Ovary (tissue), 9 donors: ENCODE data around the gene ENTPD7. TPM values are rescaled to one million over a fixed set of nuclear protein-coding genes. Genes with fewer than 3 reads are reported as not detected.

Experiments used
- DNase-seq, 5 donors: peaks; one replicate each; pipeline ENCODE4 v3.0.0-alpha.2; 2019 to 2020
- H3K27ac ChIP-seq, 2 donors: fragments of 200-600 bp; one replicate each; pipeline versions ENCODE4 v1.5.1 to v1.8.0; 2019 to 2022
- H3K27me3 ChIP-seq: fragments of 200-600 bp; one replicate; pipeline ENCODE4 v1.8.0; 2022
- H3K36me3 ChIP-seq: fragments of 200-600 bp; sonication (generic); one replicate; pipeline ENCODE4 v1.5.1; 2019
- H3K4me1 ChIP-seq: one replicate; pipeline ENCODE4 v1.8.1; 2013; ENCODE audit warnings: mild to moderate bottlenecking, moderate library complexity; ENCODE audit not compliant: insufficient read depth
- H3K4me3 ChIP-seq: fragments of 200-600 bp; sonication (generic); one replicate; pipeline ENCODE4 v1.5.1; 2017
- H3K9me3 ChIP-seq, 2 donors: fragments of 200-600 bp in 1 of 2; sonication (generic) in 1 of 2; one replicate each; pipeline versions ENCODE4 v1.5.1 to v1.8.1; 2013 to 2019; ENCODE audit warnings: mild to moderate bottlenecking in 1 of 2, moderate library complexity in 1 of 2
- EP300 ChIP-seq: sonication (generic); formaldehyde crosslinking; IDR thresholded peaks from one replicate; pipeline ENCODE4 v1.6.1; 2017; ENCODE audit warnings: antibody characterized with exemption
- POLR2A ChIP-seq: fragments of 450-650 bp; IDR thresholded peaks from one replicate; pipeline ENCODE4 v1.6.1; 2017; ENCODE audit warnings: antibody characterized with exemption, mild to moderate bottlenecking, moderate library complexity
- WGBS, 3 donors: extraction: QIAGEN DNeasy Blood & Tissue Kit in 1 of 3; methylation state at CpG; one replicate each; pipeline versions ENCODE4 v1.1.5 to v1.1.7; 2013 to 2017; 5-methylcytosine and 5-hydroxymethylcytosine counted together
- intact Hi-C, 4 donors: fragments of 100-400 bp; cut with DNase I; formaldehyde crosslinking; loops; one replicate each; pipeline versions ENCODE4 v1.11.0 to v1.15.1; 2022 to 2023
- polyA plus RNA-seq, 2 donors: library from polyadenylated mRNA; stranded (reverse); fragments of 200-250 nt in 1 of 2; fragments of 350-450 nt in 1 of 2; fragmentation: Illumina TruSeq in 1 of 2; extraction: RNeasy Lipid Tissue Mini Kit (QIAGEN cat#74804) in 1 of 2; gene quantifications; one replicate each; pipeline ENCODE4 v1.2.3, GENCODE V29; 2013 to 2014
- total RNA-seq, 7 donors: library from RNA; depleted of rRNA in 2 of 7; stranded (reverse); fragments of >200 nt in 2 of 7; fragmentation: NEBNext Ultra II Directional in 3 of 7; extraction: Animal tissue kit (Norgen Biotek cat#: 25700) in 3 of 7; gene quantifications; one replicate each; pipeline versions ENCODE4 v1.1.0 to v1.2.4, GENCODE V29; 2016 to 2023
- TF ChIP-seq, protein P1 (sequence below), 3 donors: fragments of 450-650 bp in 2 of 3; fragments of 200-600 bp in 1 of 3; IDR thresholded peaks; one replicate each; pipeline versions ENCODE4 v1.5.1 to v1.8.0; 2016 to 2022; ENCODE audit warnings: antibody characterized with exemption in 3 of 3, mild to moderate bottlenecking in 1 of 3
- donor health status: DM: no; HTN: no; CAD: no; lungs with moderate emphysema.
- donor health status: DM: no; HTN: no; CAD: no.
- donor health status: Bipolar disorder and iron deficiency.
- donor health status: DM: yes; HTN: yes; CAD: no.
- donor health status: DM: no; HTN: no; CAD: no.
- donor health status: DM: yes; HTN: yes; CAD: no.

ENTPD7 gene
- total and polyA plus RNA-seq, 9 donors: 1.1 to 8.8 (median 5.3) TPM

- H3K27me3 ChIP-seq: no peaks in the 10 kb centered on the region
- intact Hi-C loops: loop anchor here in 1 of 4 donors (10.0 kb wide), 1 partner anchor 106 kb away; the partner anchor contains the start of genes COX15 and CUTC
- no peaks in the 10 kb centered on the region for H3K36me3 ChIP-seq
- H3K27ac ChIP-seq: no peak overlapping the region
- TF ChIP-seq, protein P1, sequence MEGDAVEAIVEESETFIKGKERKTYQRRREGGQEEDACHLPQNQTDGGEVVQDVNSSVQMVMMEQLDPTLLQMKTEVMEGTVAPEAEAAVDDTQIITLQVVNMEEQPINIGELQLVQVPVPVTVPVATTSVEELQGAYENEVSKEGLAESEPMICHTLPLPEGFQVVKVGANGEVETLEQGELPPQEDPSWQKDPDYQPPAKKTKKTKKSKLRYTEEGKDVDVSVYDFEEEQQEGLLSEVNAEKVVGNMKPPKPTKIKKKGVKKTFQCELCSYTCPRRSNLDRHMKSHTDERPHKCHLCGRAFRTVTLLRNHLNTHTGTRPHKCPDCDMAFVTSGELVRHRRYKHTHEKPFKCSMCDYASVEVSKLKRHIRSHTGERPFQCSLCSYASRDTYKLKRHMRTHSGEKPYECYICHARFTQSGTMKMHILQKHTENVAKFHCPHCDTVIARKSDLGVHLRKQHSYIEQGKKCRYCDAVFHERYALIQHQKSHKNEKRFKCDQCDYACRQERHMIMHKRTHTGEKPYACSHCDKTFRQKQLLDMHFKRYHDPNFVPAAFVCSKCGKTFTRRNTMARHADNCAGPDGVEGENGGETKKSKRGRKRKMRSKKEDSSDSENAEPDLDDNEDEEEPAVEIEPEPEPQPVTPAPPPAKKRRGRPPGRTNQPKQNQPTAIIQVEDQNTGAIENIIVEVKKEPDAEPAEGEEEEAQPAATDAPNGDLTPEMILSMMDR (IDR thresholded peaks at IDR 0.05): no peak
- no peak for TF ChIP-seq EP300
- no peak for TF ChIP-seq POLR2A
- 86 to 89% (median 87%) methylated on average over 1 of the region's 1 CpG for WGBS, 3 donors
- DNase-seq: no peak
- no peaks in the 10 kb centered on the region for H3K4me1 ChIP-seq
- H3K4me3 ChIP-seq: no peak overlapping the region
- no peaks in the 10 kb centered on the region for H3K9me3 ChIP-seq
Observed at GRCh38 chr10:99628923-99629624, 30.2 kb upstream of the ENTPD7 start.

GRCh38 chr10:99629625-99629978, 29.7 kb upstream of the ENTPD7 start:
- no peaks in the 10 kb centered on the region for H3K9me3 ChIP-seq
- 57 to 59% (median 58%) methylated on average over 3 of the region's 3 CpGs for WGBS, 3 donors
- no peak overlapping the region for H3K27ac ChIP-seq
- no peaks in the 10 kb centered on the region for H3K27me3 ChIP-seq
- no peak overlapping the region for H3K4me3 ChIP-seq
- H3K36me3 ChIP-seq: no peaks in the 10 kb centered on the region
- intact Hi-C loops: loop anchor here in 1 of 4 donors (10.0 kb wide), 1 partner anchor 105 kb away; the partner anchor contains the start of genes COX15 and CUTC
- H3K4me1 ChIP-seq: no peaks in the 10 kb centered on the region
- no peak for DNase-seq
- TF ChIP-seq, protein P1 (IDR thresholded peaks at IDR 0.05): no peak
- no peak for TF ChIP-seq EP300
- no peak for TF ChIP-seq POLR2A

DNA sequence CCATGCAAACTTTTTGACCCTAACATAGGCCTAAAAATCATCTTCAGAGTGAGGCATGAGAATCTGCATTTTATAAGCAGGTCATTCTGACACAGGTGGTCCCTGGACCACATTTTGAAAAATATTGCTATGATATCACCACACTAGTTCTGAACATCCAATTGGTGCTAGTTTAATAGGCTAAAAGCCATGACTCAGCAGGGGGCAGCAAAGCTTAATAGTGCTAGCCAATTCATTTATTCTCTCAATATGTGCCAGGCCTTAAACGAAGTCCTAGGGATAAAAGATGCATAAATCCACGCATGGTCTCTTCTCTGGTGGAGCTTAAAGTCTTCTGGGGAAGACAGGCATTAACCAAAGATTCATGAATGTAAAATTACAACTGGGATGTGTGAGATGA, 28.9 kb upstream of the ENTPD7 start:
- no peaks in the 10 kb centered on the region for H3K27me3 ChIP-seq
- H3K27ac ChIP-seq: no peak overlapping the region
- no peaks in the 10 kb centered on the region for H3K9me3 ChIP-seq
- no peaks in the 10 kb centered on the region for H3K36me3 ChIP-seq
- H3K4me3 ChIP-seq: no peak overlapping the region
- WGBS, 3 donors: 24 to 39% (median 24%) methylated on average over 2 of the region's 2 CpGs
- H3K4me1 ChIP-seq: no peaks in the 10 kb centered on the region
- DNase-seq: no peak
- TF ChIP-seq, protein P1 (IDR thresholded peaks at IDR 0.05): no peak
- TF ChIP-seq POLR2A (no peak), EP300 (no peak)
- intact Hi-C loops: no loop called here

DNA sequence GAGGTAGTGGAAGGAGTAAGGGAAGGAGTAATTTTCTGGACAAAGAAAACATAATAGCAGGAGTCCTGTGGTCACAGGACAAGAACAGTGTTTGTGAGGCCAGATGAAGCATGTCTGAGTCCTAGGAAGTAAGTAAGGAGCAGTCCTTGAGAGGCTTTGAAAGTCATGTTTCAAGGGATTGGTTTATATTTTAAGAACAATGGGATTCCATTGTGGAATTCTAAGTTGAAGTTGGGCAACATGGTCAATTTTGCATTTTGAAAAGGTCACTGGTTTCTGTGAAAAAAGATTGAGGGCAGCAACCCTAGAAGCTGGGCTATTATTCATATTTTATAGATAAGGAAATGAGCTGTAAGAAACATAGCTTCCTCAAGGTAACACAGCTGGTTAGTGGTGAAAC, 28.3 kb upstream of the ENTPD7 start:
- Histone ChIP-seq H3K4me1 (no peaks in the 10 kb centered on the region), H3K4me3 (no peak overlapping the region), H3K36me3 (no peaks in the 10 kb centered on the region), H3K9me3 (no peaks in the 10 kb centered on the region), H3K27ac (no peak overlapping the region), H3K27me3 (no peaks in the 10 kb centered on the region)
- DNase-seq: no peak
- TF ChIP-seq EP300: no peak
- TF ChIP-seq, protein P1 (IDR thresholded peaks at IDR 0.05): no peak
- TF ChIP-seq POLR2A: no peak
- intact Hi-C loops: no loop called here
